IPS-18a (cell line): ENCODE measurements around the gene WDR86.

Experiments
- H3K27ac ChIP-seq: one replicate; pipeline ENCODE4 v1.5.1; 2013; ENCODE audit warnings: low read length
- H3K27me3 ChIP-seq: one replicate; pipeline ENCODE4 v1.6.1; 2013; ENCODE audit warnings: mild to moderate bottlenecking, low read length; ENCODE audit not compliant: control insufficient read depth, insufficient read depth
- H3K36me3 ChIP-seq: one replicate; pipeline ENCODE4 v1.6.1; 2013; ENCODE audit warnings: low read depth, low read length; ENCODE audit not compliant: control insufficient read depth
- H3K4me1 ChIP-seq: one replicate; pipeline ENCODE4 v1.6.1; 2013; ENCODE audit warnings: low read depth, low read length; ENCODE audit not compliant: control insufficient read depth
- H3K4me3 ChIP-seq: one replicate; pipeline ENCODE4 v1.5.1; 2013; ENCODE audit warnings: low read length
- H3K9ac ChIP-seq: one replicate; pipeline ENCODE4 v1.6.1; 2013; ENCODE audit warnings: mild to moderate bottlenecking, low read length, moderate library complexity
- H3K9me3 ChIP-seq: one replicate; pipeline ENCODE4 v1.6.1; 2013; ENCODE audit warnings: low read depth, low read length; ENCODE audit not compliant: control insufficient read depth

WDR86 gene

DNA sequence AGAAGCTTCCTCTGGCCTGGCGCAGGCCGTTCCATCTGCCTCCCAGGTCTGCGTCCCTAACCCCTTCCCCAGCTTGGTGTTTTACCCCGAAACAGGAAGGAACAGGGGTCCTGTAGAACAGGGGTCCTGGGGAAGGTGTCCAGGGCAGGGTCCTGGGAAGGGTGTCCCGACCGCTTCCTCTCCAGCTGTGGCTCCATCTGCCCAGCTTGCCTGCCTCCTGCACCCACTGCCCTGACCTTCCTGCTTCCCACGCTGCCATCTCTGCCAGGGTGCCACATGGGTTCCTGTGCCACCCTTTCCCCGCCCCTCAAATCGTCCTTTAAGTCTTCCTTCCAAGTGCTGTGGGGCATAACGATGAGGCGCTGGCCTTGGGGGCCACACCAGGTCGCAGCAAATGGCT is 32.4 kb downstream of the WDR86 start:
- peaks cover 6% of the 10 kb centered on the region for H3K36me3 ChIP-seq

DNA sequence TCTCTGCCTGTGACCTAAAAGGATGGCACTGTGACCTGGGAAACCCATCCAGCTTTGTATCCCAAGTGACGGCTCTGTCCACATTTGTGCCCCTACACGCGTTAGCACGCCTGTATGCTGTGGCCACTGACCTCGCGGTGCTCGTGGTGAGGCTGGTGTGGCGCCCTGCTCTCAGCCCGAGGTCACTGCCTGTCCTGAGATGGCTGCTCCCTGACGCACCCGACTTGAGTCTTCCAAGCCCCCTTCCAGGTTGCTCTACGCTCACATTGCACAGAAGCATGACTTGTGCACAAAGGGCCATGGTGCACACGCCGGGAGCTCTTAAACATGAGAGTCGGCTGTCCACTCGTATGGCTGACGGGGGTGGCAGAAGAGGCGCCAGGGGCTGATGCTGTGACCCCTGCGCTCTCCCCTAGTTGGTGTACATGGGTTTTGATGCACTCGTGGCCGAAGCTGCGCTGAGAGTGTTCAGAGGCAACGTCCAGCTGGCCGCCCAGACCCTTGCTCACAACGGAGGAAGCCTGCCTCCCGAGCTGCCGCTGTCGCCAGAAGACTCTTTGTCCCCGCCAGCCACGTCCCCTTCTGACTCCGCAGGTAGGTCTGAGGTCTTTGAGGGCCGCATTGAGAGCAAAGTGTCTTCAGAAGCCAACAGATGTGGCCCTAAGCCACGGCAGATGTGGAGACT is 33.5 kb downstream of the WDR86 start:
- H3K4me1 ChIP-seq: peaks cover 22% of the 10 kb centered on the region
- no peak overlapping the region for H3K27ac ChIP-seq
- H3K36me3 ChIP-seq: peaks cover 6% of the 10 kb centered on the region
- no peaks in the 10 kb centered on the region for H3K27me3 ChIP-seq
- H3K9me3 ChIP-seq: no peaks in the 10 kb centered on the region
- no peak overlapping the region for H3K4me3 ChIP-seq
- H3K9ac ChIP-seq: no peak overlapping the region

More for the DNA sequence above, 32.4 kb downstream of the WDR86 start:
- H3K9me3 ChIP-seq: no peaks in the 10 kb centered on the region
- no peak overlapping the region for H3K9ac ChIP-seq
- peaks cover 10% of the 10 kb centered on the region for H3K27me3 ChIP-seq
- peaks cover 25% of the 10 kb centered on the region for H3K4me1 ChIP-seq
- no peak overlapping the region for H3K27ac ChIP-seq
- H3K4me3 ChIP-seq: no peak overlapping the region

DNA sequence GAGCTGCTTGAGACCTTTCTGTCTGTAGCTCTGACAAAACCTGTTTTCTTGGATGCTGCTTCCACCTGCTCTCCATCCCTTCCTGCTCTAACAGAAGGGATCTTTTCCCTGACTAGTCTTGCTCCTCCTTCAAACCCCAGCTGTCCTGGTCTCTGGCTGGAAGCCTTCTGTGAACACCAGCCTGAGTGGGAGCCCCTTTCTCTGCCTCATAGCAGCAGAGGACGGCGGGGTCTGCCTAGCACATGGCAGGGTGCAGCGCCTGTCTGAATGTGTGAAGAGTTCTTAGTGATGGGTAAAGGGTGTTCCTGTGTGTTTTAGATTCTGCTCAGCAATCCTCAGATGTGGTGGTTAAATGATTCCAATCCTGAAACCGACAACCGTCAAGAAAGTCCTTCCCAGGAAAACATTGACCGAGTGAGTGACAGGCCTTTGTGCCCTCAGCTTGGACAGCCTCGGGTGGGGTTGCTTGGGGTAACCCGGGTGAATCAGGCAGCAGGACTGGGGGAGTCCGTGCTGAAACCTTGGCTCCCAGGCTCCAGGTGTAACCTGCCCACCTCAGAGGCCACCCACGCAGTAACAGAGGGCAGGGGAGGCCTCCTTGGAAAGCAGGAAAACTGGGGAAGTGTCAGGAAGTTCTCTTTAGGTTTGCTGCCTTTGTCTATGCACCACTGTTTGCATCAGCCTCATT is 34.2 kb downstream of the WDR86 start:
- Histone ChIP-seq H3K9me3 (no peaks in the 10 kb centered on the region), H3K27ac (no peak overlapping the region), H3K27me3 (no peaks in the 10 kb centered on the region), H3K9ac (no peak overlapping the region), H3K4me3 (no peak overlapping the region), H3K36me3 (peaks cover 6% of the 10 kb centered on the region), H3K4me1 (peaks cover 17% of the 10 kb centered on the region)

DNA sequence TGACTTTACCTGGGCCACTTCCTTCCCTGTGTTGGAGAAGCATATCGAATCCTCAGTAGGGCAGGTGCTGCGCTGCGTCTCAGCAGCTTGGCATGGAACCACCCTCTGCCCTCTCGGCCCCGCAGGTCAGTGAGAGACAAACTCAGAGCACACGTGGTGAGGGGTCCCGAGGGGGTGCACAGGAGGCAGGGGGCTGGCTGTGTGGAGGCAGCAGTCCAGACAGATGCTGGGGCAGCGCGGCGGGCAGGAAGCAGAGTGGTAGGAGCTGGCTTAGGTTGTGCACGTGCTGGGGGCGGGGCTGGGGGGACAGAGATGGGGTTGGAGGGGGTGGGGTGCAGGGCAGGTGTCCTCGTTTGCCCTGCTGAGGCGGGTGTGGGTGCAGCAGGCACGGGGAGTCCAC is 35.1 kb downstream of the WDR86 start:
- no peak overlapping the region for H3K9ac ChIP-seq
- H3K27me3 ChIP-seq: no peaks in the 10 kb centered on the region
- H3K27ac ChIP-seq: no peak overlapping the region
- peaks cover 6% of the 10 kb centered on the region for H3K36me3 ChIP-seq
- H3K9me3 ChIP-seq: no peaks in the 10 kb centered on the region
- H3K4me3 ChIP-seq: no peak overlapping the region
- peaks cover 17% of the 10 kb centered on the region for H3K4me1 ChIP-seq

DNA sequence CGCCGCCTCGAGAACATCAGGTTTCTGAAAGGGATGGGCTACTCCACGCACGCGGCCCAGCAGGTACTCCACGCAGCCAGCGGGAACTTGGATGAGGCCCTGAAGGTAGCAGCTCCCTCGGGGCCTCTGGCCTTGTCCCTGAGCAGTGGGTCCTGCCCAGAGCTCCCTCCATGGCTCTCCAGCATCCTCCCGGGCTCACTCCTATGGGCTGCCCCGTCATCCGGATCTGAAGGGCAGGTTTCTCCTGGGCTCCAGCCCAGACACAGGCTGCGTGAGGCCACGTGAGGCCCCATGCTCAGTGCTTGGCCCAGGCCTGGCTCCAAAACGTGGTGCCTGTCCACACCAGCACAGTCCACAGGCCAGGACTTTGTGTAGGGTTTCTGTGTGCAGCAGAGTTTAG is 35.7 kb downstream of the WDR86 start:
- Histone ChIP-seq H3K4me3 (no peak overlapping the region), H3K36me3 (peaks cover 6% of the 10 kb centered on the region), H3K9ac (no peak overlapping the region), H3K9me3 (no peaks in the 10 kb centered on the region), H3K4me1 (peaks cover 17% of the 10 kb centered on the region), H3K27me3 (no peaks in the 10 kb centered on the region), H3K27ac (no peak overlapping the region)

DNA sequence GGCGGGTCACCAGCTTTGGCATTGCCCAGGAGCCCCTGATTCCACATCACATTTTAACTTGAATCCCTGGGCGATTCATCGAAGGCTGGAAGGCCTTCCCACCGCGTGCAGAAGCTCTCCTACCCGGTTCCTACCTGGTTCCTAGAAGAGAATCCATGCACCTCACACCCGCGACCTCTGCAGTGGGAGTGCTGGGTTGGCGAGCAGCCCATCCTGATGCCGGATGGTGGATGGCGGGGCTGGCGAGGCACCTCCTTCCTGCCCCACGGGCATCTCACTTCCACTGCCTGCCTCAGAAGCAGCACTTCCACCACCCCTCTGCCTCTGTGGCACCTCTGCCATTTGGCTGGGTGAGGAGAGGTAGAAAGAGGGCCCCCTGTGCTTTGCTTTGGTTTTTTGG is 36.2 kb downstream of the WDR86 start:
- no peaks in the 10 kb centered on the region for H3K9me3 ChIP-seq
- H3K9ac ChIP-seq: no peak overlapping the region
- peaks cover 6% of the 10 kb centered on the region for H3K36me3 ChIP-seq
- no peak overlapping the region for H3K27ac ChIP-seq
- H3K4me1 ChIP-seq: peaks cover 17% of the 10 kb centered on the region
- H3K4me3 ChIP-seq: no peak overlapping the region
- no peaks in the 10 kb centered on the region for H3K27me3 ChIP-seq

DNA sequence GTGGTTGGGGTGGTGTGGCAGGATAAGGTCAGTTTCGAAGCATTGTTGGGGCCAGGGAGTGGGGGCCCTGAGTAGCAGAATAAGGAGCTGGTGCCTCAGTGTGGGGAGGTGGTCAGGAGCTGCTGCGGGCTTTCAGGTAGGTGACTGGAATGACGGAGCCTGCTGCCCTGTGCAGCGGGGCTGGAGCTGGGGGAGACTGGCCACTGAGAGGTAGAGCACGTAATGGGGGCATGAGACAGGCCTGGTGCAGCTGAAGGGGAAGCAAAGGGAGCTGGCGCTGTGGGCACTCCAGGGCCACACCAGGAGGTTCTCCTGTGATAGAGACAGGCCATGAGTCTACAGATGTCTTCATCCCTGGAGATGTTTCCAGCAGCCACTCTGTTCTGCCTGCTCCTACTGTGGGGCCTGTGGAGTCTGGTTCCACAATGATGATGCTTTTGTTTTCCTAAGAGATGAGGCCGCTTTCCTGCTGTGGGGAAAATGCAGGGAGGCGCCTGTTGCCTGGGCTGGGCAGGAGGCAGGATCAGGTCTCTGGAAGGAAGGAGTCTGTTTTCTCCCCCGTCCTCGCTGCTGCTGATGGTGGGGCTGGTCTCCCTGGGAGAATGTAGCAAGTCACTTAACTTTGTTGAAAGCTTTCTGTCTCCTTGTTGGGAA is 37.1 kb downstream of the WDR86 start:
- H3K4me1 ChIP-seq: peaks cover 20% of the 10 kb centered on the region
- H3K4me3 ChIP-seq: no peak overlapping the region
- H3K9me3 ChIP-seq: no peaks in the 10 kb centered on the region
- H3K27ac ChIP-seq: no peak overlapping the region
- H3K27me3 ChIP-seq: no peaks in the 10 kb centered on the region
- no peak overlapping the region for H3K9ac ChIP-seq
- peaks cover 6% of the 10 kb centered on the region for H3K36me3 ChIP-seq

DNA sequence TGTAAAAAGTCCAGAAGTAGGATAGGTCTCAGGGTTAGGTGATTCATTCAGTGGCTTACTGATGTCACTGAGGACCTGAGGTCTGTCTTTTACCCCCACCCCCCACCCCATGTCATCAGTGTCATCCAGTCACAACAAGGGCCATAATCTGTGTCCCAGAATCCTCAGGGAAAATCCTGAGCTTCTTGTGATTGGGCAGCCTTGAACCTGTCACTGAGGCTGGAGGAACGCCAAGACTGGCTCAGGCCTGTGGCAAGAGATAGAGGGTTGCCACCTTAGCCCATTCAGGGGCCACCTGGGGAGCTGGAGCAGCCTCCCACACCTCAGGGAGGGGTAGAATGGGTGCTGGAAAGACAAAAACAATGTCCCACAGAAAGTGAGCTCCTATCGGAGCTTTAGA is 38.6 kb downstream of the WDR86 start:
- H3K4me3 ChIP-seq: no peak overlapping the region
- no peak overlapping the region for H3K9ac ChIP-seq
- peaks cover 20% of the 10 kb centered on the region for H3K4me1 ChIP-seq
- no peaks in the 10 kb centered on the region for H3K27me3 ChIP-seq
- H3K36me3 ChIP-seq: peaks cover 3% of the 10 kb centered on the region
- H3K9me3 ChIP-seq: no peaks in the 10 kb centered on the region
- H3K27ac ChIP-seq: no peak overlapping the region

DNA sequence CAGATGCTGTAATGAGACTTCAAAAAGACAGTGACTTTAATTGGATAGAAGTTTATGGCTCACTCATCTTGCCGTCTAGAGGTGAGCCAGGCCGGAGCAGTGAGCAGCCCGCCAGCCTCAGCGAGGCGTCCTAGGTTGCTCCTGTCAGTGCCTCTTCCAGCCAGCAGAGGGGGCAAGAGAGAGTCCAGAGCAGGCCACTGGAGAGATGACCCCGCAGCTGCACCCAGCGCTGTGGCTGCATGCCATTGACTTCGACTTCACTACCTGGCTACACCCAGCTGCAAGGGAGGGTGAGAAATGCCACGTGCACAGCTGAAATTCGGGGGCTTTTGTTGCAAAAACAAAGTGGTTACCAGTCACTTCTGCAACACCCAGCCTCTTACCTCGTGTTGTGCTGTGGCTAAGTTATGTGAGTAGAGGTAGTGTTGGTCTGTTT is 41.7 kb downstream of the WDR86 start:
- H3K4me3 ChIP-seq: no peak overlapping the region
- H3K27me3 ChIP-seq: no peaks in the 10 kb centered on the region
- H3K36me3 ChIP-seq: peaks cover 1% of the 10 kb centered on the region
- H3K27ac ChIP-seq: no peak overlapping the region
- no peak overlapping the region for H3K9ac ChIP-seq
- no peaks in the 10 kb centered on the region for H3K9me3 ChIP-seq
- H3K4me1 ChIP-seq: peaks cover 12% of the 10 kb centered on the region

DNA sequence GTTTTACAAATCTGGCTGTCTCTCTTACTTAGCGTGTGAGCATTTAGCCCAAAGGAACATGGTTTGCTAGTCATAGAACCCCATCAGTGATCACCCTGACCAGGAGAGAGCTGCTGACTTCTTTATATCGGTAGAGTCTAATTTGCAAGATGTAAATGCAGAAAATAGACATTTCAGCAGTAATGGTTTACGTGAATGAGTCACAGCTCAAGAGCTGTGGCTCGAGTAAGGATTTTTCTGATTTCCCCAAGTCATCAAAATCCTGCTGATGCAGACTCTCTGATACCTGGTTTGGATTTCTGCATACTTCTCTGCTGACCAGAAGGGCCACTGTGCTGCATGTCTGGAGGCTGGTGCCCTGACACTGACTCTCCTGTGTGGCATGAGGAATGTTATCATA is 42.6 kb downstream of the WDR86 start:
- no peaks in the 10 kb centered on the region for H3K27me3 ChIP-seq
- H3K36me3 ChIP-seq: peaks cover 7% of the 10 kb centered on the region
- no peaks in the 10 kb centered on the region for H3K9me3 ChIP-seq
- H3K9ac ChIP-seq: no peak overlapping the region
- no peak overlapping the region for H3K4me3 ChIP-seq
- H3K27ac ChIP-seq: no peak overlapping the region
- peaks cover 4% of the 10 kb centered on the region for H3K4me1 ChIP-seq

DNA sequence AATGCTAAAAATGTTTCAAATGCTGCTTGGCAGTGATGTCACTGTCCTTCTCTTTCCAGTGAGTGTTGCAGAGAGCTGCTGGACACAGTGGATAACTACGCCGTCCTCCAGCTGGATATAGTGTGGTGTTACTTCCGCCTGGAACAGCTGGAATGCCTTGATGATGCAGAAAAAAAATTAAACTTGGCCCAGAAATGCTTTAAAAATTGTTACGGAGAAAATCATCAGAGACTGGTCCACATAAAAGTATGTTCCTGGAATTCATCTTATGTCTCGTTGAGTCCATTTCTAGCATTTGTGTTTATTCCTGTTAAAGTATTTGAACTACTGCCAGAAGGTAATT is 43.0 kb downstream of the WDR86 start:
- Histone ChIP-seq H3K4me1 (peaks cover 4% of the 10 kb centered on the region), H3K4me3 (no peak overlapping the region), H3K27ac (no peak overlapping the region), H3K36me3 (peaks cover 10% of the 10 kb centered on the region), H3K9ac (no peak overlapping the region), H3K9me3 (no peaks in the 10 kb centered on the region), H3K27me3 (no peaks in the 10 kb centered on the region)
